ENCODE measurements around the gene OR4E1. TPM values are rescaled to one million over a fixed set of nuclear protein-coding genes. Genes with fewer than 3 reads are reported as not detected.
A peak's percentile ranks its signal among the peaks of the same experiment; 100 is the strongest.
"Not testable (repeated sequence)": the region's sequence is repeated elsewhere in the genome, so short reads cannot be mapped to it uniquely, and the experiment has no call there.

The OR4E1 gene, protein sequence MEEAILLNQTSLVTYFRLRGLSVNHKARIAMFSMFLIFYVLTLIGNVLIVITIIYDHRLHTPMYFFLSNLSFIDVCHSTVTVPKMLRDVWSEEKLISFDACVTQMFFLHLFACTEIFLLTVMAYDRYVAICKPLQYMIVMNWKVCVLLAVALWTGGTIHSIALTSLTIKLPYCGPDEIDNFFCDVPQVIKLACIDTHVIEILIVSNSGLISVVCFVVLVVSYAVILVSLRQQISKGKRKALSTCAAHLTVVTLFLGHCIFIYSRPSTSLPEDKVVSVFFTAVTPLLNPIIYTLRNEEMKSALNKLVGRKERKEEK
- total RNA-seq (2014; rRNA removed; shearing (Covaris generic)): not detected in 2 replicates

DNA sequence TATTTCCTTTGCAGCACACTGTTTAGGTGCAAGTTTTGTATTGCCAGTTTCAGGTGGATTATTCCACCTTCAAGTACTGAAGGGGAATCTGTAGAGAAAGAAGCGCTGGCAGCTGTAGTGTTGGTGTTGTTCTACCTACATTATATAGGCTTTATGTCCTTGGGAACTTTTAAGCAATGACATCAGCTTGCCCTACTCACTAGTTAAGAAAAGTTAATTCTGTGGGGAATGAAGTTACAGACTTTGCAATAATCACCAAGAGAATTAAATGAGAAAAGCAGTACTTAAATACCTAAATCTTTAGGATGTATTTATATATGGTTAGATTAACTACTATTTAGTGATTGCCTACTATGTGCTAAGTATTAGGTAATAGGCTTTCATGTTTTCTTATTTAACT lies at the start of gene OR4E1:
Gene OR4E1 (minus strand): TSS at position 101 of the 400 bp plus-strand sequence. CDS start 2,883 bp downstream, outside the sequence.
- no peak for DNase-seq (ENCODE audit: low spot score)

DNA sequence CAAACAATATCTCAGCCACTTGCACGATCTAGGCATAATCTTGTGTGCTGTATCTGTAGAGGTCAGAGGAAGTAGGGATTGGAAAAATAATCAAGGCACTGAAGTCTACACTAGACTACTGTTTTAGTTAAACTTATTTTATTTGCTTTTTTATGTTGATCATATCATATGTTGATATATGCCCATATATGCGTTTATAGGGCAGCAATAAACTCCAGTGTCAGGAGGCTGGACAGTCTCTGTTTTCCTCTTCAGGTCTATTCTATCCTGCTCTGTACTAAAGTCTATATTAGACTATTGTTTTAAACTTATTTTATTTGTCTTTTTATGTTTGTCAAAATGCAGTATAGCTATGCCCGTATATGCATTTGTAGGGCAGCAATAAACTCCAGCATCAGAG lies 47.9 kb upstream of the OR4E1 start:
- no peak for DNase-seq (ENCODE audit: low spot score)

DNA sequence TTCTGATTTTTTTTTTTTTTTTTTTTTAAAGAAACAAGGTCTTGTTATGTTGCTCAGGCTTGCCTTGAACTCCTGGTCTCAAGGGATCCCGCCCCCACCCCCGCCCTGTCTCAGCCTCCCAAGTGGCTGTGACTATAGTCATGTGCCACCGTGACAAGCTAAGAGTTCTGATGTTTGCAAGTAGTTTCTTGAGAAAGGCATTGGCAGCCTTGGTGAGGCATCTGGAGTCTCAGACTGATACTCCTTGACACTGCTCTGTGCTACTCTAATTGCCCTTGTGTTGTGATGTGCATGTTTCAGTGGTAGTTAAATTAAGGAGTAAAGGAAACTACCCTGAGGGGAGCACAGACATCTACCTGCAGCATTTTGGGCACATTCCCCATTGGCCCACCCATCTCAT lies 46.2 kb upstream of the OR4E1 start:
- DNase-seq (ENCODE audit: low spot score): no peak

DNA sequence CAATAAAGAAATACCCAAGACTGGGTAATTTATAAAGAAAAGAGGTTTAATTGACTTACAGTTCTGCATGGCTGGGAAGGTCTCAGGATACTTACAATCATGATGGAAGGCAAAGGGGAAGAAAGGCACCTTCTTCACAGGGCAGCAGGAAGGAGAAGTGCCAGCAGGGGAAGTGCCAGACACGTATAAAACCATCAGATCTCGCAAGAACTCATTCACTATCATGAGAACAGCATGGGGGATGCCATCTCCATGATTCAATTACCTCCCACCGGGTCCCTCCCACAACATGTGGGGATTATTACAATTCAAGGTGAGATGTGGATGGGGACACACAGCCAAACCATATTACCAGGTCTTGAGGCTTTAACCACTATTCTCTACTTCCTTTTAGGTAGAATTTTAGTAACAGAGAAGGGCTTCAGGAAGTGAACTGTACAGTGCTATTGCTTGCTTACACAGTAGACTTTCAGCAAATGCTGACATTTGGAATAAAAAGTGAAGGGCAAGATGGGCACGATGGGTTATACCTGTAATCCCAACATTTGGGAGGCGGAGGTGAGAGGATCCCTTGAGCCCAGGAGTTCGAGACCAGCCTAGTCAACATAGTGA lies 40.8 kb upstream of the OR4E1 start:
- no peak for DNase-seq (ENCODE audit: low spot score)

DNA sequence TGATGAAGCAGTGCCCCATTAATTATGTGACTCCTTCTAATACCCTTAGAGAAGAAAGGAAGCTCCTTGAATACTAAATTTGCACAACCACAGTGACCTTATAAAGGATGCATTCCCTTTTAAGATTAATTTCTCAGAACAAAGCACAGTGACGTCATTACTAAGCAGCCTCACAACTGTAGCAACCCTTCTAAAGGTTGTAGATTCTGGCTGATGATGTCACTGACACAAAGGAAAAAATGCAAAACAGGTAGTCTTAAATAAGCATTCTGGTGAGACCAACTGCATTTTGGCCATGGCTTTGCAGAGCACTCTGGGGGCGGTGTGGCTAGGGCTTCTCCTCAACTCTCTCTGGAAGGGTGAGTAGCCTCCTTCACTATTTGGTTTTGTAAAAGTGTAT lies 38.4 kb upstream of the OR4E1 start:
- no peak for DNase-seq (ENCODE audit: low spot score)

DNA sequence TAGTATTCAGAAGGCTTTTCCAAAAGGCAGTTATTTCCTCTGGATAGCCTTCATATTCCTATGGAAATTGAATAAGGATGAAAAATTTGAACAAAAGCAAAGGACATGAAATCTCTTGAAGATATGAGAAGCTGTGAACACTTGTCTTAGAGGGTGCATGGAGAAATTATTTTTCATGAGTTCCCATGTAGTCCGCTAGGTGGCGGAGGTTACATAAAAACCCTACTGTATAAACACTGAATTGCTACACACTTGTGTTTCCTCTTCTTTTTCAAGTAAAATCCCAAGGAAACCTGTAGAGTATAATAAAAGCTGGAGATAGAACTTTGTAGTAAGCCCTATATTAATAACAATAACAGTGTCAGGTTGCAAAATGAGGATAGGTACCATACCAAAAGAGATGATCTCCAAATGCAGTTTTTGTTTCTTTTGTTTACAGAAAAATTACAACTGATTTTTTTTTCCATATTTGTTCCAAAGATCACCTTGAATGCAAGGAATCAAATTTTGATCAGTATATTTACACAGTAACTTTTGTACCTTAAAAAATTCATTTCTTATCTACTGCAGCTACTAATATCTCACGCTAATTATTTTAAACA lies 37.8 kb upstream of the OR4E1 start:
- peak; percentile 18 for DNase-seq (ENCODE audit: low spot score)

DNA sequence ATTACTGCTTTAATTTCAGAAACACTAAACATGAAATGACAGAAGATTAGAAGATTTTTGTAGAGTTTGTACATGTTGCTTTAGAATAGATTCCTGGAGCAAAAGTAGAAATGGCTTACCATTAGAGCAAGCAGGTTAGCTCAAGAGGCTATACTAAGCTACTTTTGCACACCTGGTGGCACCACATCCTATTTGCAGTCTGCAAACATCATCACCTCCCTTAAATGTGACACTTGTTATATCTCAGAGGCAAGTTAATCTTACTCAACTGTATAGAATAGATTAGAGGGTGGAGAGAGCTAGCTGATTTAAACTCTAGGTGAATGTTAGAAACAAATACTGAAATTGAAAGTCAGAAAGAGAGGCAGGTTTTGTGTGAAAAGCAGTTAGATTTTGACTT lies 30.7 kb upstream of the OR4E1 start:
- DNase-seq (ENCODE audit: low spot score): no peak

DNA sequence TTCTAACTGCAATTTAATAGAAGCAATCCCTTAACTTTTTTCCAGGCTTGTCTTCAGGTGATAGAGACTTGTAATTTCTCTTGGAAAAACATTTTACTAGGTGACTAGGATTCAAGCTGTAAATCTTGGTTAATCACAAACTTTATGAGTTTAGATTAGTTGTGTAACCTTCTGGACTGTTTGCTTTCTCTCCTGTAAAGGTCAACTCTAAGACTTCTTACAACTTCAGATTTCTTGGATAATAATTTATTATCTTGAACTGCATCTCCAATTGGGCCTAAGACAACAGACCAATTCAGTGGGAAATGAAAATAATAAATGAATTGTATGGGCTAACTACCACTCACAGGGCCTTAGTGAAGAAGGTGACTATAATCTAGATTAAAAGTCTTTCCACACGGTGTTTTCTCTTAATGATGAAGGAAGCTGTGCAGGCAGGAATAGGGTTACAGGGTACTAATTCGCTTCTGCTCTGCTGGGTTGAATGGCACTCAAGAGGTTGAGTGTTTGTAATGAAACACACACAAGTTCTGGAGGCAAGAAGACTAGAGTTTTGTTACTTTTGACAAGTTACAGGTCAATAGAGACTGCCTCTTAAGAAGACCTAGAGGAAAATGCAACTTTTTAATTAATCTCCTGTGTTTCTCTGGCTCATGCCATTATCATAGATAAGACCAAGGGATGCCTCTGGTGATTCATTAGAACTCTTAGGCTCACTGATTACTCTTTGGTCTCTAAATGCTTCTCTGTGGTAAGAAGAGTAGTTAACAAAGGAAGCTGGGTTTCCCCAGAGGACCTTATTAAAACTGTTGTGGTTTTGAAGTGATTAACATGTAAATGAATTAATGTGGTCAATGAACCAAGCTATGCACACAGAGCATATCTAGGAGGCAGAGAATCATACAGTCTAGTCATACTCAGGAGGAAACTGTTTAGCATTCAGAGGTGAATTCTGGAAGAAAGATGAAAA lies 30.0 kb upstream of the OR4E1 start:
- DNase-seq (ENCODE audit: low spot score): no peak

DNA sequence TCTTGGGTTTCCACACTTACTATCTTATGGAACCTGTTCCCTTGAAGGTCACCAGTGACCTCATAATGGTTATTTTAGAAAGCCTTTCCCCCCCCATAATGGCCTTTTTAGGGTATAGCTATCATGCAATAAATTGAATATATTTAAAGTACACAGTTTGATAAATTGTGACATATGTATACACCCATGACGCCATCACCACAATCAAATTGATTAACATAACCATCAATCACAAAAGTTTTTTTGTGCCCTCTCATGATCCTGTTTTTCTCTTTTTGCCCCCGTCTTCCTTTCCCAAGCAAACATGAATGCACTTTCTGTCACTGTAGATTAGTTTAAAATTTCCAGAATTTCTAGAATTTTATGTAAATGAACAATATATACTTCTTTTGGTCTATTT lies 28.7 kb upstream of the OR4E1 start:
- DNase-seq (ENCODE audit: low spot score): no peak

DNA sequence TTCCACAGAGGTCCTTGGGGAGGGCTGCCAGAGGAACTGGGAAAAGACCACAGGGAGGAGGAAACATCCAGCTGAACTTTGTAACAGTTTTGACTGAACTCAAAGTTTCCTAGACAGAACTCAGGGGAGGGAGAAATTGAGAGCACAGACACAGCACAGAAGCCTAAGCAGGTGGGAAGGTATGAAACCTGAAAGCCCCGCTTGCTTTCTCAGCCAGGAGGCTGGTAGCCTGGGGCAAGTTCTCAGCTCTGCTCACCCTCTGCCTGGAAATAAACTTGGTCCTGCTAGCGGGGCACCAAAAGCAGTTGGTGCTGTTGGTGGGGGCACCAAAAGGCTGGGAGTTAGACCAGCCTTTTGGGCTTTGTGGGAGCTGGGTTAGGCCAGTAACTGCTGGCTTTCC lies 25.9 kb upstream of the OR4E1 start:
- no peak for DNase-seq (ENCODE audit: low spot score)

DNA sequence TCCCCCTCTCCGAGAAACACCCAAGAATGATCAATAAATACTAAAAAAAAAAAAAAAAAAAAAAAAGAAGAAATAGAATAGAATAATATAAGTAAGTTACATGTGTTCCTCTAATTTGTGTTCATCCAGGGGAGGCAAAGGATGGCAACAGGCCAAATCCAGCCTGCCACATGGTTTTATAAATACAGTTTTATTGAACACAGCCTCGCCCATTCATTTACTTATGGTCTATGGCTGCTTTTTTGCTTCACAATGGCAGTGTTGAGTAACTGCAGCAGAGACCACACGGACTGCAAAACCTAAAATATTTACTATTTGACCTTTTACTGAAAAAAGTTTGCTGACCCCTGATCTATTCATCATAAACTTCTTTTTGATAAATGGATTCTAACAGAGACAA lies 24.9 kb upstream of the OR4E1 start:
- DNase-seq (ENCODE audit: low spot score): not testable (repeated sequence)

DNA sequence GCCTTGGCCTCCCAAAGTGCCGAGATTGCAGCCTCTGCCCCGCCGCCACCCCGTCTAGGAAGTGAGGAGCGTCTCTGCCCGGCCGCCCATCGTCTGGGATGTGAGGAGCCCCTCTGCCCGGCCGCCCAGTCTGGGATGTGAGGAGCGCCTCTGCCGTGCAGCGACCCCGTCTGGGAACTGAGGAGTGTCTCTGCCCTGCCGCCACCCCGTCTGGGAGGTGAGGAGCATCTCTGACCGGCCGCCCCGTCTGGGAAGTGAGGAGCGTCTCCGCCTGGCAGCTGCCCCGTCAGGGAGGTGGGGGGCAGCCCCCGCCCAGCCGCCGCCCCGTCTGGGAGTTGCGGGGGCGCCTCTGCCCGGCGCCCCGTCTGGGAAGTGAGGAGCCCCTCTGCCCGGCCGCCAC lies 24.0 kb upstream of the OR4E1 start:
- DNase-seq (ENCODE audit: low spot score): not testable (repeated sequence)

DNA sequence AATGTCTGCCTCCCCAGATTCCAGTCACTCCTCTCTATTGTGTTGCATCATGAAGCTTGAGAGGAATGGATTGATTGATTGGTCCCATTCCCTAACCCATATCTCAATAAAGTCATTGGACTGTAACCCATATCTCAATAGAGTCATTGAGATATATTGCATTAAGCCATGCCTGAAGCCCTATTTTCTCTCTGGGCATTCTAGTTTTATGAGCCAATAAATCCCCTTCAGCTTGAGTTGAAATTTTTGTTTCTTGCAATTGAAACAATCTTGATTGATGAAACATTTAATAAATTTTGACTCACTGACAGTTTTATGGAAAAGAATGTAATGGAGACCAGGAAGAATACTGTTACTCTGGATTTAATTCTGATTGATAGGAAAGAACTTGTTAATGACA lies 20.8 kb upstream of the OR4E1 start:
- no peak for DNase-seq (ENCODE audit: low spot score)

DNA sequence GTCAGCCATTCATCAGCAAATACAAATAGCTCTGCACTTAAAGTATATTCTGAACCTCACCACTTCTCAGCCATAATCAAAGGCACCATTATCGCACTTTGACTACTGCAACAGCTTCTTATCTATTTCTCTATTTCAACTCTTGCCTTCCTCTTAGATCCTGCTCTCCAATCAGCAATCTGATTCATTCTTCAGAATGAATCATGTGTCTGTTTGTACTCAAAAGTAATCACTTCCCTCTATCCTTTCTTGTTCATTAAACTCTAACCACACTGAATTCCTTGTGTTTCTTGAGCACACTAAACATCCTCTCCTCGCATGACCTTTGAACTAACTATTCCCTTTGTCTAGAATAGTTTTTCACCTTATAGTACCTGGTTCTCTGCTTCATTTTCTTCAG lies 12.8 kb upstream of the OR4E1 start:
- no peak for DNase-seq (ENCODE audit: low spot score)

DNA sequence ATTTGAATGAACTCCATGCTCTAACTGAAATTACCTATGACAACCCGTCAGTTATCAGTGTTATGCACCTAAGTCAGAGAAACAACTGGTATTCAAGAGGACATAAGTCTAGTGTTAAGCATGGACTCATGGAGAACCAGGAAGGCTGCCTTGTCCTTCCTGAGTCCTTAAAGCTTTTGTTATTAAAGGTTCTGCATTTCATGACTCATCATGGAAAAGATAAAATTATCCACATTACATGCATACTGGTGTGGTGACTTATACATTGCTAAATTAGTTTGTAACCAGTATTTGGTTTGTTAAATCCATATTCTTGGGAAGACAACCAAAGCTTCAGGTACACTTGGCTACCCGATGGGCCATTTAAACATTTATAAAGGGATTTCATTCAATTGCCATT lies 6.5 kb upstream of the OR4E1 start:
- peak; percentile 1 for DNase-seq (ENCODE audit: low spot score)

DNA sequence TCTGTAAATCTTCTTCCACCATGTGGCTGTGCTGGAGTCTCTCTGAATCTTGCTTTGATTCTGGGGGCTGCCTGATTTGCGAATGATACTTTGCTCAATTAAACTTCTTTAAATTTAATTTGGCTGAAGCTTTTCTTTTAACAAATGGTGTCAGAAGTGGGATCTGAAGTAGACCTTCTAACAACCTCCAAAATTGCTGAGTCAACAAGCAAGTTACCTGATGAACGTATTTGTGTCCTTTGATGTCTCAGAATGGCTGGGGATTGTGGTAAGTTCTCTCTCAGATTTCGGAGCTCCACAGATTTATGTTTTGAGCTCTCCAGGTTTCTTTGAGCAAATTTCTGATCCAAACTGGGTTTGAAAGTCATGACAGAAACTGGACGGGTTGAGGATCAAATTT lies 1.9 kb upstream of the OR4E1 start:
- no peak for DNase-seq (ENCODE audit: low spot score)

DNA sequence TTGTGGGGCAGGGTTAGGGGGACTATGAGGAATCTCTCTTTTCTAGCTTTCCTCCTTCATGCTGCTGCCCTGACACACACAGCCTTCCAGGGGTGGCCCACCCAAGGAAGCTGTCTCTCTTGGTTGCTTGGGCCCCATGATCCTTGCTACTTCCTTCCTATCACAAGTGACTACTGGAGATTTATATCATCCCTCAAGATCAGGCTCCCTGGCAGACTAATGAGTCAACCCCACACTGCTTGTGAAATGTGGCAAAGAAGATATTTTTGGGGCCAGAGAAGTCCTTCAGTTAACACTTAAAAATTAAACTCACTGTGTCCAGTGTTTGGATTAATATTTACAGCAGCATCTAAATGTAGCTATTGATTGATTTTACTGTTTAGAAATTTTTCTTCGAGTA lies 1.5 kb downstream of the OR4E1 start:
- no peak for DNase-seq (ENCODE audit: low spot score)

DNA sequence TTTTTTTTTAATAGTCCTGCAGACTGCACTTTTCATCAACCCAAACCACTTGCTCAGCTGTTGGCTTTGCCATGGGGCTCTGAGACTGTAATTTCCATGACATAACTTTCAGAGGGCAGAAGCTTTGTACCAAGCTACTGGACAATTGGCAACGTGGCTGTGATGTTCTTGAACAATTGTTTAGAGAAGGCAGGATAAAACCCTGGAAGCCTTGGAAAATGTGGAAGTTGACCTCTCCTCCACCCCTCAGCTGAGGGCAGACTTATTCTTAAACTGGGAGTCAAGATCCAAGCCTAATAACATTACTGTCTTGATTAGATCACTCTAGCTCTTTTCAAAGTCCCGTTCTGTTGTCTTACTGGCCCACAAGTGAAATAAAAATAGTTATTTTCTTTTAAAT lies 2.2 kb downstream of the OR4E1 start:
- DNase-seq (ENCODE audit: low spot score): no peak

DNA sequence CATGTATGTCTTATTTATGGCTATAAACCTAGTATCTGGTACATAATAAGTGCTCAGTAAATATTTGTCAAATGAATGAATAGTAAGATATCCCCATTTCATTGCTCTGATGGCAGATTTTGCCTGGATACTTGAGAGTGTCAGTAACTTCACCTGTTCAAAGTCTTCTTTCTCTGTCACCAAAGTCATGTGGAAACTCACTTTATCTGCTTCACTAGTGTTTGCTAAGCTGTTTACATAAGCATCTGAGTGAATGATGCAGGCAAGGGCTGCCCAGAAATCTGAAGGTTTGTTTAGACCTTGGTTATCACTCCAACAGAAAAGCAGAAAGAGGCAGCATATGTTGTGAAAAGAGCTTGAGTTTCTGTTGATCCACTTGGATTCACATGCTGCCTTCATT lies 4.3 kb downstream of the OR4E1 start:
- no peak for DNase-seq (ENCODE audit: low spot score)

DNA sequence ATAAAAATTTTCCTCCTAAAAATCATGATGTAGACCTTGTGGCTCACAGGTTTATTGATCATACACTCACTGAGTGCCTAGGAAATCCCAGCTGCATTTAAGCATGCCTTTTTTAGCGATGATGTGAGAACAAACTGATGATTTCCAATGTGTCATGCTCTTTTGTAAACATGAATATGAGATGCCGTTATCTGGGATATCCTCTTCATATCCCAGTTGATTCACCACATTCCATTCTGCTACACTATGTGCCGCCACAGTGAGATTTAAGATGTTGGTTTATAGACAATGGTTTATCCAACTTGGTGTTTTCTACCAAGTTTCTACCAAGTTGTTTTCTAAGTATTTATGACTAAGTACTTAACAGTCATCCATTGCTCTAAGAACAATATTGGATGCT lies 5.2 kb downstream of the OR4E1 start:
- DNase-seq (ENCODE audit: low spot score): no peak

DNA sequence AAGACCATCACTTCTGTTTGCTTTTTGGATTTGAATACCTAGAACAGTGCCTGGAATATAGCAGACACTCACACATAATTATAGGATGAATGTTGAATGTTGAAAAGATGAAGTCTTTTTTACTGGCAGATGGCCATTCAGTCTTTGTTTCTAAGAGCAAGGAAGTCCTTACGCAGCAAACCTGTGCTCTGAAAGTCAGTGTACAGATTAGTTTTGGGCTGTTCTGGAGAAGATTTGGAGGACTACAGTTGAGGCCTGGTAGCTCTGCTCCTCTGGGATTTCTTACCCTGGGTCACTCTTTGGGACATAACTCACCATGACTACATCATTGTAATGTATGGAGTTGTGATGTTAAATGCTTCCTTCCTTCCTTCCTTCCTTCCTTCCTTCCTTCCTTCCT lies 16.6 kb downstream of the OR4E1 start:
- no peak for DNase-seq (ENCODE audit: low spot score)

DNA sequence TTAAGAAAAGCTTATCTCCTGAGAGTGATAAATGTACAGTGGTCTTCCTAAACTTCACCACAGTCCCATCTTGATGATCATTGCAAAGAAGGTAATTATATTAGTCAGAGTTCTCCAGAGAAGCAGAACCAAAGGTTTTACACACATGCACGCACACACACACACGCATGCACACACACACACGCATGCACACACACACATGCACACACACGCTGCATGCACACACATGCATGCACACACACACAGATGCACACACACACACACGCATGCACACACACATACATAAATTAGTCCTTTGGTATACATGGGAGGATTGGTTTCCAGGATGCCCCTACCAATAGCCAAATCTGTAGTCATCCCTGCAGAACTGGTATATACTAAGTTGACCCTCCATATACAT lies 19.4 kb downstream of the OR4E1 start:
- no peak for DNase-seq (ENCODE audit: low spot score)
